ENCODE data around the gene ATF3. TPM values are rescaled to one million over a fixed set of nuclear protein-coding genes. Genes with fewer than 3 reads are reported as not detected.

ATF3 gene
- total and polyA plus RNA-seq, 8 donors, result 8.3 to 28.8 (median 20.4) TPM

DNA sequence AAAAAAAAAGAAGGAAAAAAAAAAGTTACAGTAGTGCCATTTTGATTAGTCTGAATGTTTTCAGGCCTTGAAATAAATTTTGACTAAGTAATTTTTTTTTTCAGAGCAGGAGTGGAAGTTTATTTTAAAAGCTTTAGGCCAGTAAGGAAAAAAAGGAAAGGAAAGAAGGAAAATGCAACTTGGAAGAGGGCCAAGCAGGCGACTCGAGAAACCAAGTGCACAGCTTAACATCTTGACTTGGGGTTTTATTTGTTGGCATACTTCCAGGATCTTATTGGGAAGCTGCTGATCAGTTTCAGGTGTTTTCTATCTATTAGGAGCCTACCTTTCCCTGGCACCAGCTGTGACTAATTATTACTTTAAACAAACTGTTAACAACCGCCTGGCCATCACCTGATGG is 41.7 kb downstream of the ATF3 start:
- H3K4me1 ChIP-seq, result no peaks in the 10 kb centered on the region
- no peak overlapping the region for H3K4me3 ChIP-seq
- H3K27me3 ChIP-seq, result no peaks in the 10 kb centered on the region
- TF ChIP-seq CTCF (IDR thresholded peaks at IDR 0.05), result no peak
- WGBS, 2 donors, result 18 to 41% methylated on average over 3 of the region's 3 CpGs
- no peaks in the 10 kb centered on the region for H3K36me3 ChIP-seq
- DNase-seq, result no peak
- no peak for FAIRE-seq
- no peak overlapping the region for H3K27ac ChIP-seq
- no peaks in the 10 kb centered on the region for H3K9me3 ChIP-seq
- no peak for ATAC-seq
- intact Hi-C loops (cut with DNase I), result no loop called here

DNA sequence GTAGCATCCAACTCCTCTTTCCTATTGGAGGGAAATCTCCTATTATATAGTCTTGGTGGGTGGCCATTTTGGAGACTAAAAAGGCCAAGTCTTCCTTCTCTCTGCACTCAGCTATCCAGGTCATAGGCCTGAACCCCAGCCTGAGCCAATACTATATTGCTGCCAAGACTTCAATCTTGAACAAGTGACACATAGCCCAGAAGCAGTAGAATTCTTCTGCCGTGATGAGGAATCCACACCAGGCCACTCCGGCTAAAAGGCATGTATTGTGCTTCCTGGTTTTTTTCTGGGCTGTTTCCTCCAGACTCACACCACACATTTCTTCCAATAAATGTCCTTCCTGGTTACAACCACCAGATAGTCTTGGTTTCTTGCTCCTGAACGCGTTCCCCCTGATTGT is 43.0 kb downstream of the ATF3 start:
- no peak for TF ChIP-seq CTCF (IDR thresholded peaks at IDR 0.05)
- no peaks in the 10 kb centered on the region for H3K4me1 ChIP-seq
- no peak for FAIRE-seq
- 74 to 88% methylated on average over 4 of the region's 4 CpGs for WGBS, 2 donors
- H3K4me3 ChIP-seq, result no peak overlapping the region
- peak in 1 of 4 donors; percentile 23 for ATAC-seq
- no peaks in the 10 kb centered on the region for H3K27me3 ChIP-seq
- intact Hi-C loops (cut with DNase I), result no loop called here
- no peak overlapping the region for H3K27ac ChIP-seq
- H3K36me3 ChIP-seq, result no peaks in the 10 kb centered on the region
- H3K9me3 ChIP-seq, result no peaks in the 10 kb centered on the region
- no peak for DNase-seq

GRCh38 chr1:212651977-212652376 is 43.4 kb downstream of the ATF3 start:
- H3K27ac ChIP-seq, result no peak overlapping the region

GRCh38 chr1:212652609-212653008 is 44.0 kb downstream of the ATF3 start:
- no peak for DNase-seq
- no peaks in the 10 kb centered on the region for H3K9me3 ChIP-seq
- H3K4me3 ChIP-seq, result no peak overlapping the region
- no peak for TF ChIP-seq CTCF (IDR thresholded peaks at IDR 0.05)
- FAIRE-seq, result no peak
- H3K27ac ChIP-seq, result no peak overlapping the region
- intact Hi-C loops (cut with DNase I), result no loop called here
- H3K36me3 ChIP-seq, result no peaks in the 10 kb centered on the region
- H3K27me3 ChIP-seq, result no peaks in the 10 kb centered on the region
- H3K4me1 ChIP-seq, result no peaks in the 10 kb centered on the region
- 95 to 100% methylated on average over 1 of the region's 1 CpG for WGBS, 2 donors
- no peak for ATAC-seq

More at GRCh38 chr1:212651977-212652376, 43.4 kb downstream of the ATF3 start:
- no peaks in the 10 kb centered on the region for H3K9me3 ChIP-seq
- H3K4me1 ChIP-seq, result no peaks in the 10 kb centered on the region
- DNase-seq (no peak), ATAC-seq (no peak), FAIRE-seq (no peak)
- no peak for TF ChIP-seq CTCF (IDR thresholded peaks at IDR 0.05)
- H3K36me3 ChIP-seq, result no peaks in the 10 kb centered on the region
- no peaks in the 10 kb centered on the region for H3K27me3 ChIP-seq
- H3K4me3 ChIP-seq, result no peak overlapping the region
- intact Hi-C loops (cut with DNase I), result no loop called here
- WGBS, 2 donors, result 88 to 93% methylated on average over 3 of the region's 3 CpGs

DNA sequence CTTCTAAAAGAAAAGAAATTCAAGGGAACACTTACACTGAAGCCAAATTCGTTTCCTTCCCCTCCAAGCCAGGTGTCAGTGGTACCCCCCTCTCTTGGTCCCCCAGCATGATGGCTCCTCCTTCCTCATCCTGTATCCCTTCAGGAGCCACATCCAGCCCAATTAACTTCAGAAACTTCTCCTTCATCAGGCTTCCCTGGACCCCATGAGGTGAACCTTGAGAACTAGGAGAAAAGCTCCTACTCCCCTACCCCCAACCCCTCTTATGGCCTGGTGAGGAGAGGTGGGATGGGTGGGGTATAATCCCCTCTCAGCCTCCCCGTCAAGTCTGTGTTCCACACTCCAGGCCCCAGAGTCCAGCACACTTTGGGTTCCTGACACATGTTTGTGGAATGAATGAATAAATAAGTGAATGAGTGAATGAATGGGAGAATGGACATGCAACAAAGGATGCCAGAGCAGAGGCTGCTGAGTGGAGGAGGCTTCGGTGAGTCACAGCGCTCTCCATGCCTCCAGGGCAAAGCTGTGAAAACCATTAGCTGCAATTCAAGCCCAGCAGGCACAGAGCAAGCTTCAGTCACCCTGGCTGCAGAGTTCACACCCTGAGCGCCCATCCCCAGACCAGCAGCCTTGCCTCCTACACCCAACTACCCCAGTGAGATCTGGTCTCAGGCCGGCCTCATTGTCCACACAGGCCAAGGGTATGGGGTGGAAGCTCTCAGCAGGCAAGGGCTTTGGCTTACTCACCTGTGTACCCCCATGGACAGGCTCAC is 47.3 kb downstream of the ATF3 start:
- H3K36me3 ChIP-seq, result no peaks in the 10 kb centered on the region
- H3K4me1 ChIP-seq, result no peaks in the 10 kb centered on the region
- DNase-seq (no peak), ATAC-seq (no peak), FAIRE-seq (no peak)
- H3K27me3 ChIP-seq, result no peaks in the 10 kb centered on the region
- no peaks in the 10 kb centered on the region for H3K9me3 ChIP-seq
- intact Hi-C loops (cut with DNase I), result no loop called here
- H3K27ac ChIP-seq, result no peak overlapping the region
- H3K4me3 ChIP-seq, result no peak overlapping the region
- WGBS, 2 donors, result 68 to 81% methylated on average over 6 of the region's 6 CpGs
- TF ChIP-seq CTCF (IDR thresholded peaks at IDR 0.05), result no peak

Data from pancreas (tissue), 10 donors.